NCI-H1048 (cell line): ENCODE data around the gene CXCL12.

Experiments
- DNase-seq: peaks from one replicate; lab custom pipeline; 2025; lab: John Stamatoyannopoulos, UW

The CXCL12 gene

DNA sequence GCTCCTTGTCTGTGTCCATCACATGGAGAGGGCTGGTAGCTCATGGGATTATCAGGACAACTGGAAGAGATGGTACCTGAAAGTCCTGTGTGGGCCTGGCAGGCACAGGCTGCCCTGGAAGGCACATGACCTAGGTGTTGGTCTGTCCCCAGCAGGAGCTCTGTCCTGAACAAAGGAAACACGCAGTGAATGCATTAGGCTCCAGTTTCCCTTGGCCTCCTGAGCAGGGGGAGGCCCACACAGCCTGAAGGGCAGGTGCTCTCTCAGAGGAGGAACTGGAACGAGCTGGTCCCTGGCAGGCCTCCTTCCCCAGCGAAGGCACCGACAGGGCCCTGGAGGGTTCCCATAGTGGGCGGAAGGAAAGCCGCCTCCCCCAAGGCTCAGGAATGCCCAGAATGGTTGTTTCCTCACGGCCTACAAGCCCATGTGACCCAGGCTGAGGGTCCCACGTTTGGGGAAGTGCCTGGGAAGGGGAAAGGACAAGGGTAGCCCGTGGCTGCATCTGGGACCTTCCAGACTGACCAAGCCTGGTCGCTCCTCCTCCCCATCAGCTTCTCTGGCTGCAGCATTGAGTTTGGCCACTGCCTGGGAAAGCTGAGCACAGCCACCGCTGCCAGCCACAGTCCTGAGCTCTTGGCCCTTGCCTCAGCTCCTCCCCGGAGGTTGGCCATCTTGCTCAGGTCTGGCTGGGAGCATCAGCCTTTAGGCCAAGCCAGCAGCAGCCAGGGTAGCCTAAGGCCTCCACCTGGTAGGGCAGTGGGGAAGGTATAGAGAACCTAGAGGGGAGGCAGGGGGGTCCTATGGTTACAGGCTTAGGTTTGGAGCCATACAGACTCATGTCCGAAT is 21.8 kb downstream of the CXCL12 start:
- no peak for DNase-seq

DNA sequence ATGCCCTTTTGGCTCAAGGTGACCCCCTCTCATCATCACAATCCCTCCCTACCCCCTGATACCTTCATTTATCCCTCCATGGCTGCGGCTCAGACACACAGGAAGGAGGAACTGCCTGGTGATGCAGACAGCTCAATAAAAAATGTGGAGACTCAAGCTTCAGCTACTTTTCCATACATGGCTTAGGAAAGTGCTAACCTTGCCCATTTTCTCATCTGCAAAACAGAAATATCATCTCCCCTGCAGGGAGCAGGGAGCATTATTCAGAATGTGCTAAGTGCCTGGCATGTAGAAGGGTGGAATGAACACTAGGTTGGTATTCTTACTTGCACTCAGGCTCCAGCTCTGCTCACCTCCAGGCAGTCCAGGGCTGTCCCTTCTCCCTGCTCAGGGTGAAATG is 23.8 kb downstream of the CXCL12 start:
- DNase-seq: no peak

DNA sequence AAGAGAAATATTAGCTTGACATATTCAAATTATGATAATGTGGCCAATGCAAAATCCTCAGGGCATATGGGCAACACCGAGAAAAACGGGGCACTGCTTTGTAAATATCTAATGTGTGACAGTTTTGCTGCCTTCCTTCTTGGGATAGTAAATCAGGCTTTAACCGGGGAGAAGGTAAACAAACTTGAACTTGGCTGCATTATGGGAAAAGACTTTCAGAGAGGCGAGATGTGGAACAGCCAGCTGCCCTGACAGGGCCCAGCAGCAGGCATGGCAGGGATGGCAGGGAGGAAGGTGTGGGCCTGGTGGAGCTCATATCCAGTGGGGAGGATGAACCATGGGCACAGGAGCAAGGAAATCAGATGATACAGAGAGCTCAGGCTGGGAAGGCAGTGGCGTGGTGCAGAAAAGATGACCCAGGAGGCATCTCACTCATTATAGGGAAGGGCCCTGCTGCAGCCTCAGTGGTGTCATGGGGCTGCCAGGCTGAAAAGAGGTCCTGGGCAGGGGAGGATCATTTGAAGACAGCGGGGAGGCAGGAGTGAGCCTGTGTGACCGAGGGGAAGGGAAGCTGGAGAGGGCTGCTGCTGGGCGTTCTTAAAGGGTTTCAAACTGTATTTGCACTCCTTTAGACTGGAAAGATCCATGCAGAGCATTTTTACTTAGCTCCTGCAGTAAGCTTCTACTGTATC is 26.7 kb downstream of the CXCL12 start:
- no peak for DNase-seq

DNA sequence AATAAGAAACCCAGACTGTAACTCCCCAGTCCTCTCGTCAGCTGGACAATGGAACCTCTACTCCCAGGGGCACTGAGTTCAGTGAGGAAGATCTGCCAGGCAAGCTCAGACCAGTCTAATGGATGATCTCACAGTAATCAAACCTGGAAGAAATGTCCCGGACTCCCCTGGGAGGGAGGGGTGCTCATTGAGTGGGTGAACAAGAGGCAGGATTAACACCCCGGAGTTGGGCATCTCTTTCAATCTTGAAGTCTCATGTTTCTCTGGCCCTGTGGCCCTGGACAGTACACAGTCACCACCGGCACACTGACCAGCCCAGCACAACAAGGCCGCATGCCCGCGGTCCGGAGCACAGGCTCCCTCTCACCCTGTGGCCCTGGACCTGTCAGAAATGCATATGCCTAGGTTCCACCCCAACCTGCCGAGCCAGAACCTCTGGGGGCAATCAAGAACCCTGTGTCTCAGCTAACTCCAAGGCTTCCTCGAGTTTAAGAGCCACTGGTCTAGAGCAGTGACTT is 27.8 kb downstream of the CXCL12 start:
- no peak for DNase-seq

DNA sequence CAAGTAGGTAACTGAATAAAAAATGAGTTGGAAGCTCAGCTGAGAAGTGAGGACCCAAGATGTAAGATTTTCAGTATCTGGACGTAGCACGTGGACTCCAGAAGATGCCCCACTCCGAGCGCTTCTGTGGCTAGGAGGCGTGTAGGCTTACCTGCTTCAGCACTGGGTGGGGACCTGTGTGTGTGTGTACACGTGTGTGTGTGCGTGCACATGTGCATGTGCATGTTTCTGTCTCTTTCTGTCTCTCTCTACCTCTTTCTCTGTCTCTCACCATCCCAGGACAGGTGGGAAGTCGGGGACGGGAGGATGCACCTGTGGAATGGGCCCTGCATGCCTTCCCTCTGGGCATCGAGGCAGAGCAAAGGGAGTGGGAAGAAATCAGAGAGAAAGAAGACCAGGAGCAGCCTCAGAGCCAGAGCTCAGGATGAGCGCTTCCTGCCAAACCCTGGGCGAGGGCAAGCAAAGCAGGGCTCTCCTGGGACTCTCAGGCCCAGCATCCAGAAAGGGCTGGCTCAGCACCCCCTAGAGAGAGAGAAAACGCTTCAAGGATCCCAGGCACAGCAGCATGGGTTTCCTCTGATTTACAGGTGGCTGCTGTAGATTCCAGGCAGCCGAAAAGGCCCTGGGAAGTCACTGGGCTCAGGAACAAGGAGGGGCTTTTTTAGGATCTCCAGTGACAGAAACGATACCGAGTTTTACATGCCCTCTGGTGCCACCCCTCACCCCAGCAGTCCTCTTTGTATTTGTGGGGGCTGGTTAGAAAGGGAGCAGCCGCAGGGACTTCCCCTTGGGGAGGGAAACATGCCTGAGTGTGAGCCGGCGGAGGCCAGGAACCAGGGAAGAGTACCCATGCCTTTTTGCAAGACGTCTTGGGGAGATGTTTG is 28.5 kb downstream of the CXCL12 start:
- no peak for DNase-seq

DNA sequence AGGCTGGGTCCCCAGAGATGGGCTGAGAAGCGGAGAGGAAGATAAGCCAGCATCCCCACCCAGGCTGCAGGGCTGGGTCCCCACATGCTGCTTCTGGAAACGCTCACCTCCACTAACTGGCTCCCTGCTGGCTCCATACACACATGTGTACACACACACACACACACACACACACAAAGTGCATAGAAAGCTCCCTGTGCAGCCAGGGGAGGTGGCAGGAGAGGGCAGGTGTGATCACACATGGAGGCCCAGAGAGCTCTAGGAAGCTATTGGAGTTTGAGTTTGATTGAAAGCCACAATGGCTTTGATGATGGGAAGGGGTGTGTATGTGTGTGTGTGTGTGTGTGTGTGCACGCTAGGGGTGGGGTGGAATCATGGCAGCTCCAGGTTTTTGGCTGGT is 29.3 kb downstream of the CXCL12 start:
- no peak for DNase-seq

DNA sequence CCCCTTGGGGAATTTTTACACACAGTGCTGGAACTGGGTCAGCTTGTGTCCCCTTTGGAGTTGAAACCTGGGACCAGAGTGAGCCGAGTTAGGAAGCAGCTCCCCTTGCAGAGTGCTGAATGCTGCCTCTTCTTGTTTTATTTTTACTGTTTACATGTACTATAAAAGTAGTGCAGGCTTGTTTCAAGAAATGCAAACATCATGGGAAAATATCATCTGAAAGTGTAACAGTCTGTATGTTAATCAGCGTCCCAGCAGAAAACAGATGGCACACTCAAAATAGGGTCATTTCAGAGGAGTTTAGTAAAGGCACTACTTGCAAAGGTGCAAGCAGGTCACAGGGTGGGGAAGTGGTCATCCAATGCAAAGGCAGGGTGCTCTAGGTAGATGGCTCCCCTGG is 30.1 kb downstream of the CXCL12 start:
- no peak for DNase-seq

DNA sequence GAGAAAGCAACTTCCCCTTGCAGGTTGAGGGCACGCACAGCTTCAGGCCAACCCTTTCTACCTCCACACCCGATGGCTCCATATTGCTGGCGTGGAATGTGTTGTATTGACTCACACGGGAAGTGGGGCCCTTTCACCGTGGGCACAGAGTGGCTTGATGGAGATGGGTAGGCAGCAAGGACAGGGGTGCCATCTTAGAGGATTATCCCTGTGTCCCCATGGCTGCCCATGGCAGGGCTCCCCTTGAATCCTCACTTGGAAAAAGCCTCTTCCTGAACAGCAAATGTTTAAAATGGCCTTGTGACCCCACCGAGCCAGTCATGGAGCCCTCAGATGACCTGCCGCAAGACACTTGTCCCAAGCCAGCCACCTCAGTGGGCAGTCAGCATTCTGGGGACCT is 31.2 kb downstream of the CXCL12 start:
- no peak for DNase-seq

DNA sequence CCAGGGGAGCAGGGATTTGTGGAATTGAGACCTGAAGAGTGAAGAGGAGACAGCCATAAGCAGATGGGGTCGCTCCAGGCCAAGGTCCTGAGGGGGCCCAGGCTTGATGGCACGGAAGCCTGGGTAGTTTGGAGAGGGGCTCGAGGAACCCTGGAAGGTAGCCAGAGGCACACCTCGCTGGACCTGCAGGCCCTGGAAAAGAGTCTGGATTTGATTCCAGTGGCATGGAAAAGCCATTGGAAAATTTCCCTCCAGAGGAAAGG is 31.8 kb downstream of the CXCL12 start:
- DNase-seq: no peak

DNA sequence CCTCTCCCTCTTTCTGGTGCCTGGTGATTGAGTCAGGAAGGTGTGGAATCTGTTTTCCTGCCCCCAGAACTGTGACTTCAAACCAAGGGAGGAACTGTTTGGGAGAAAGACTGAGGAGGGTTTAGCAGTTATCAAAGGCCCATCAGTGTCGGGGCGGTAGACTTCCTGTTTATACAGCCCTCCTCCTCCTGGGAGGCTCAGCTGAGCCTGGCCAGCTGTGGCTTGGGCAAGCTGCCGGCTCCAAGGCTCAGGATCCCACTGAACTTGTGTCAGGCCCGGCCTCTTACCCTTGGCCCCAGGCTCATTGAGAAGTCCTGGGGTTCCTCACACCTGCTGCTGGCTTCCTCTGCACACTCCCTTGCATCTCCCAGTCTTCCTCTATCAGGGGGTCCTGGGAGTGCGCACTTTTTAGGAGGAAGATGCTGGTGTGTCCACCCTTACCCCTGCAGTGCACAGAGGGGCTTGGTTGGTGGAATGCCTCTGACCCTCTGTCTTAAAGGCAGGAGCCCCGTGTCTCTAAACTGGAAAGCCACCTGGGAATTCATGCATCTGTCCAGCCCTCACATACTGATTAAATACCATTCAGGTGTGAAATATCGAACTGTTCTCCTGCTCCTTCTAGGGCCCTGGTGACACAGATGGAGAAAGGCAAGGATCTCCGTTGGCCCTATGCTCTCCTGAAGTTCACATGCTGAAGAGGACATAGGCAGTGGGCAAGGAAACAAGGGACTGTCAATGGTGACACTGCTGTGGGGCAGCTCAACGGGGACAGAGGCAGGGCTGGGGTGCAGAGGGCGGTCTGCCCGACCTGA is 32.4 kb downstream of the CXCL12 start:
- no peak for DNase-seq

DNA sequence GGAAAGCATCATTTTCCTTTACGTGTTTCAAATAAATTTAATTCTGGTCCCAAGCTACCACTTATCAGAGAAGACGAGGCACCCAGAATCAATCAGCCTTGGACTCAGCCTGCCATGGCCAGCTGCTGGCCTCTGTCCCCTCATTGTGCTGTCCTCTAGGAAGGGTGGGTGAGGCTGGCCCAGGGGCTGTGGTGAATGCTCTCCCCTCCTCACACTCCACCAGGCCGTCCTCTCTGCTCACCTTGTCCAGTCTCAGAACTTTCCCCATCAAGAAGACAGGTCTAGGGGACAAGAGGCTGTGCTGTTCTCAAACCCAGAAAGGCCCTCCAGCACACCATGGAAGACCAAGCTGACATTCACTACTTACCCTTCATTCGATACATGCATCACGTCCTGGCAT is 36.4 kb downstream of the CXCL12 start:
- no peak for DNase-seq

DNA sequence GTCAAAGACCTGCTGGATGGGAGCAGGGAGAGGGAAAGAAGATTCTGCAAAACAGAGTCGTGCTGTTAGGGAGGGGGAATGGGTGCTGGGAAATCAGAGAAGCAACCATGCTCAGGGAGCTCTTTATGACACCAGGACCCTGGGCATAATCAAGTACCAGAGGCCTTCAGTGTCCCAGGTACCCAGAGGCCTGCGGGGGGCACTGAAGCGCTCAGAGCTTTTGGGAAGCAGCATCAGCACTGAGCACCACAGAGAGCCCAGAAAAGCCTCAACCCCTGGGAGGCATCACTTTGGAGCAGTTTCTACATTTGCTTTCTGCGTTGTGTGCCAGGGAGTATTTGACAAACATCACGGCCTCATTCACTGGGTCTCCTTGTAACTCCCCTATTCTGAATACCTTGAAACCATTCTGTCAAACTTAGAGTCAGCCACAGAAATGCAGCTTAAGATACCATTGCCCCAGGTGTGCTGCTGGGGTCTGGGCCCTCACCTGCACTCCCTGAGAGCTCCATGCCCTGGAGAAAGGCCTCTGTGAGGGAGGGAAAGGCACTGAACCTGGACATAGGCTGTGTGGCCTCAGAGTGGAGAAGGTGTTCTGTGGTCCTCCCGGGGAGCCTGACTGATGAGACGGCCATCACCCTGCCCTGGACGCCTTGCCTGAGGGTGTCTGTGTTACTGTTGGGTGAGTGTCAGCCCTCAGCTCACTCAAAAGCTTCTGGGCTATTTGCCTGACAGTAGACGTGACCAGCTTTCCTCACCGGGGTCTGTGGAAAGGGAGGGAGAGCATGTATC is 37.1 kb downstream of the CXCL12 start:
- no peak for DNase-seq

DNA sequence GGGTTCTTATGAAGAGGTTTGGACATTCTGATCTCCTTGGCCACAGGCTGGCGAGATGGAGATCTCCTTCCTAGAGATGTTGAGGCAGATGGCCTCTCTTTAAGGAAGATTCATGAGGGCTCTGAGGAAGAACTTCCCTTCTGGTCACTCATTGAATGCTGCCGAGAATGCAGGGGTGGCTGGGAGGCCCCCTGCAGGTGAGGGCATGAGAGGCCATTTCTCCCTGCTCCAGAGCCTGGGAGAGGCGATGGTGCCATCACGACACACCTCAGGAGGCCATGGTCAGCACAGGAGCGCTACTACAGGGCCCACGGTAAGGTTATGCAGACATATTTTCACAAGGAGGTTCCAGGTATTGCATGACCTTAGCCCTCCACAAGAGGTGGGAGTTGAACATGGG is 40.2 kb downstream of the CXCL12 start:
- DNase-seq: no peak

DNA sequence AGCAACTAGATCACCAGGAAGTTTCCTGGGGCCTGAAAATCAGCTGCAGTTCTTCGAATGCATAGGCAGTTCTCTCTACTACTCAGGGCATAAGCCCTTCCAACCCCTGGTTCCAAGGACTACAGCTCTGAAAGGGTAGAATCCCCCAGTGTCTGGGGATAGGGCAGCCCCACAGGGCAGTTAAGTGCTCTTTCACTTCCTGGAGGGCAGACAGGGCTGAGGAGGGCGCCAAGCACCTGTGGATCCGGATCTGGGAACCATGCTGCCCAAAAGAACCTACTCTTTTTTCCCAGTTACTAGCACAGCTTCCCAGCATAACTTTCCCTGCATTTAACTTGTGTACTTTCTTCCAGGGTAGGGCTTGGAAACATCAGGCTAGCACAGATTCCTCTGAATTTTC is 41.1 kb downstream of the CXCL12 start:
- no peak for DNase-seq

DNA sequence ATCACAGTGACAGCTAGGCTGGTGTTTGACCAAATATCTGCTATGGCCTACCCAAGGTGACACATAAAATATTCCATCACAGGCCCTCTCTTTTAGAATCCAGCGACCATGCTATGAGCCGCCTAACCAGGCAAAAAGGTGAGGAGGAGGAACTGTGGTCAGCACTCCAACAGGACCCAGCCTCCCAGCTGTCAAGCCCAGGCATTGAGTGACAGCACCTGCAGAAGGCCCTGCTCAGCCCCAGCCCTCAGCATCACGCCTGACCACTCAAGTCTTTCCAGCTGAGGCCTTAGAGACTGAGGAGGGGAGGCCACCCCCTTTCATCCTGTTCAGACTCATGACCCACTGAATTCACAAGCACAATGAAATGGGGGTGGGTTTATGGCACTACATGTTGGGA is 43.0 kb downstream of the CXCL12 start:
- no peak for DNase-seq

DNA sequence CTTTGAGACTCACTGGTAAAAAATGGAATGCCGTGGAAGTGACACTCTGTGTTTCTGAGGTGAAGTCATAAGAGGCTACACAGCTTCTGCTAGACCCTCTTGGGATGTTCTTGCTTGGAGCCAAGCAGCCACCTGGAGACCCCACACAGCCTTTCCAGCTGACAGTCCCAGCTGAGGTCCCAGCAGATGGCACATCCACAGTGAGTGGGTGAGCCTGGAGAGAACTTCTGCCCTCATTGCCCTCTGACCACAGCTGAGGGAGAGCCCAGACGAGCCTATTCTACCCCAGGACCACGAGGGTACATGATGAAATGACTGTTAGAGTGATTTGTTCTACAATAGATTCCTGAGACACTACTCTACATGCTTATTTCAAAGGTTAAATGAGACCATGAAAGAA is 44.3 kb downstream of the CXCL12 start:
- no peak for DNase-seq

DNA sequence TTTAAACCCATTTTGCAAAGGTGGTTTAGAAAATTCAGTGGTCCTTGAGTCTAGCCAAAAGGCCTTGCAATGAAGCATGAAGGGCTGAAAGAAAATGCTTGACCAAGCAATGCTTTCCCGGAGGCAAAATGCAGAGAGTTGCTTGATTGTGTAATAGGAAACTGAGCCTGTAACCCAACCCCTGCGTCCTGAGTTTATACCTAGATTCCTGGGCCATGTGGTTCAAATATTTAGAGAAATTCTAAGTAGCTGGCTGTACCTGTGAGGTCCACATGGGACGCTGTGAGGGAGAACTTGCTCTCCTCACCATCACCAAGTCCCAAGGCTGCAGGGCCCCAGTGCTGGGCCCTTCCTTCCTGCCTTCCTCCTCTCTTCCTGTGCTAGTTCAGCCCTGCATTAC is 45.7 kb downstream of the CXCL12 start:
- DNase-seq: no peak

DNA sequence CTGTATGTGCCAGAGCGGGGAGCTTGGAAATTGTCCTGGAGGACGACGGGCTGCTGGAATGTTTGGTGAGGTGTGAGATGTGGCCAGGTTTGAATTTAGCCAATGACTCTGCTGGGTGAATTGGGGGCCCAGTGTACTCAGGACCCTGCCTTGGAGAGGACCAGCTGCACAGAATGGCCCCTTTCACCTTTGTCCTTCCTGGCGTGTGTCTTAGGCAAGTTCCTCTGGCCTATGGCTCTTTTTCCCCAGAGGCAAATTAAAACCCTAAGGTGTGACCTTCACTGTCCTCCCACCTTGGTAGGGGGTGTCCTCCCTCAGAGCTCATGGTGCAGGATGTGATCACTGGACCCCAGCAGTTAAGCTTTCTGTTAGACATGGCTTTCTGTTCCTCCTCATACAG is 47.8 kb downstream of the CXCL12 start:
- DNase-seq: no peak

DNA sequence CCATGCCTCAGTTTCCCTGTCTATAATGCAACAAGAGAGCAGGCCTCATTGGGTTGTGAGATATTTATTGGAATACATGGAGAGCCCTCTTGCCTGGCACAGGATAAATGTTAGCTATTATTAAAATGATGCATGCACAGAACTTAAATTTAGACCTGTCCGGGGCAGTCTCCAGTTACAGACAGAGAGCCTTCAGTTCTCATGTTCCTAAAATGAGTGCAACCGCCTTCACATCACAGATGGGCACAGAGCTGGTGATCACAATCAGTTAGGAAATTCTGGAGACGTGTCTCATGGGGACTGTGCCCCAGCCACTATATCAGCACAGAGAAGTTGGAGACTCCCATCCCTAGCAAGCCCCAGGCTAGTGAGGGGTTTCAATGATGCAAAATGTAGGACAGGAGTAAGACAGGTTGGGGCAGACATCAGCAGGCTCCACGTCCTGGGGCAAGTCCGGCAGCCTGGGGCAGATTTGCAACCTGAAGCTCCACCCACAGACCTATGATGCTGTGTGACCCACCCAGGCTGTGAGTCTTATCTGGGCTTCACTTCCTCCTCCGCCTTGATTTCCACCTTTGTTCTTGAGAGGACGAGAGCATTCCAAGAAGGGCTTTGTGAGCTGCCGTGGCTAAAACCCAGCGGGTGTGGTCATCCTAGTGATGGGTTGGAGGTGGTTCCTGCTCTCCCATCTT is 49.4 kb downstream of the CXCL12 start:
- no peak for DNase-seq

DNA sequence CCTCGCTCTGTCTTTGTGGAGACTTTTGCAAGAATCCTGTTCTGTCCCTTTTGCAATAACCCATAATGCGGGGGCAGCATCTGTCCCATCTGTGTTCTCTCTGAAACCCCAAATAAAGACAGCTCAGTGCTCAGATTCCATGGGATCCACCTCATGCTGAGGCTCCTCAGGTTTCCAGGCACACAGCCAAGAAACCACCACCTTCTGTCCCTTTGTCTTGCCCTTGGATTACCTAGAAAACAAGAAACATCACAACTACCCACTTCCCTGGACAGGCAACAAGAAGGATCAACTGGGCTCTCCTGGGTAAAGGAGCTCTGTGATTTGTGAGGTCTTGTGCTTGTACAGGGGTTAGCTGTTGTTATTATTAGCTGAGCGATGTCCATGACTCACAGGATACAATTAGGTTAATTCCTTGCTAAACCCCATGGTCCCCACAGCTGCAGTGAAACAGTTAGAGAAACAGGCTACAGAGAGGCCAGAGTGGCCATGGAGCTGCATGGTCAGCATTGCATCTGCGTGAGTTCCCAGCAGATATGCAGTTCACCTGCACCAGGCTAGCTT is 50.2 kb downstream of the CXCL12 start:
- no peak for DNase-seq
